NOMO-1 treated with dmso at 0.1 percent for 144 hours (cell line): Measurements from ENCODE around the gene FBXL4.

ENCODE experiments used
- DNase-seq: peaks from one replicate; lab custom pipeline; 2025; ENCODE audit not compliant: unreplicated experiment; lab: John Stamatoyannopoulos, UW

The FBXL4 gene

GRCh38 chr6:98887650-98888049 lies 60.1 kb downstream of the FBXL4 start:
- no peak for DNase-seq

DNA sequence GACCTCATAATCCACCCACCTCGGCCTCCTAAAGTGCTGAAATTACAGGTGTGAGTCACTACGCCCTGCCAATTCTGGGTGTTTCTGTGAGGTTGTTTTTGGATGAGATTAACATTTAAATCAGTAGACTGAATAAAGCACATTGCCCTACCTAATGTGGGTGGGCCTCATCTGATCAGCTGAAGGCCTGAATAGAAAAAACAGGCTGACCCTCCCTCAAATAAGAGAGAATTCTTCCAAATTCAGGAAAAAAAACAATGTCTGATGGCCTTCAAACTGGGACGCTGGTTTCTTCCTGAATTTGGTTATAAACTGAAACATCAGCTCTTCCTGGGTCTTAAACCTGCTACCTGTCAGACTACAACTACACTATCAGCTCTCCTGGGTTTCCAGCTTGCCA lies 62.4 kb downstream of the FBXL4 start:
- no peak for DNase-seq

DNA sequence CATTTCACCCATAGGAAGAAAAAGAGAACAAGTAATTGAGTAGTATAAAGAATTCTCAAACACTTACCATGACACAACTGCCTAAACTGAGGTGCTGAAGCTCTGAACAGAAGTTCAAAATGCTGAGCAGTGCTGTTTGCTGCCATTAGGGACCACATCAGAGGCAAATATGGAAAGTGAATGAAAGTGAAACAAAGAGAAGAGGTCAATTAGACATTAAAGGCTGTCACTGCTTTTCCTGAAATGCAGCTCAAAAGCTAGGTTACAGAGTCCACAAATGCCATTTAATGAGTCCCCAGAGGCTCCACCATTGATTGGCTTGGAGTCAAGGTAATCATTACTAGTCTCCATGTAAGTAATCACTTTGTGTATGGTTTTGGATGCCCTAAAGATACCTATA lies 67.3 kb downstream of the FBXL4 start:
- no peak for DNase-seq

- DNase-seq, result no peak
These were observed 70.5 kb downstream of the FBXL4 start for GRCh38 chr6:98877250-98877649.

GRCh38 chr6:98875375-98875774 lies 72.4 kb downstream of the FBXL4 start:
- no peak for DNase-seq

- DNase-seq, result no peak
These were observed 75.9 kb downstream of the FBXL4 start for GRCh38 chr6:98871821-98872220.

GRCh38 chr6:98871057-98871456 lies 76.7 kb downstream of the FBXL4 start:
- DNase-seq, result no peak

DNA sequence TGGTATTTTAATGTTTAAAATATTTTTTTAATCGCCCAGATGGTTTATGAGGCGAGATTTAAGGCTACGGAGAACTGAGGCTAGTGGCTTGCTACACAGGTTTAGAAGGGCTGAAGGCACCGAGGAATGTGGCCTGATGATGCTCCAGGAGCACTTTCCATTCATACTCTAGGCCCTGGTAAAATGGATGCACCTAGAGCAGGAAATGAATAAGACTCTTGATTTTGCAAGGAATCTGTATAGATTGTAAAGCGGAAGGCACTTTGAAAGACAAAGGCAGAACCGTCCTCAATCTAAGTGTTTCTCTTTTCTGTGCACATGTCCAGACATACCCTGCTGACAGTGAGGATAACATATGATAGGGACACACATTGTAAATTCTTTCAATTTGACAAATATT lies 83.2 kb downstream of the FBXL4 start:
- DNase-seq, result no peak

DNA sequence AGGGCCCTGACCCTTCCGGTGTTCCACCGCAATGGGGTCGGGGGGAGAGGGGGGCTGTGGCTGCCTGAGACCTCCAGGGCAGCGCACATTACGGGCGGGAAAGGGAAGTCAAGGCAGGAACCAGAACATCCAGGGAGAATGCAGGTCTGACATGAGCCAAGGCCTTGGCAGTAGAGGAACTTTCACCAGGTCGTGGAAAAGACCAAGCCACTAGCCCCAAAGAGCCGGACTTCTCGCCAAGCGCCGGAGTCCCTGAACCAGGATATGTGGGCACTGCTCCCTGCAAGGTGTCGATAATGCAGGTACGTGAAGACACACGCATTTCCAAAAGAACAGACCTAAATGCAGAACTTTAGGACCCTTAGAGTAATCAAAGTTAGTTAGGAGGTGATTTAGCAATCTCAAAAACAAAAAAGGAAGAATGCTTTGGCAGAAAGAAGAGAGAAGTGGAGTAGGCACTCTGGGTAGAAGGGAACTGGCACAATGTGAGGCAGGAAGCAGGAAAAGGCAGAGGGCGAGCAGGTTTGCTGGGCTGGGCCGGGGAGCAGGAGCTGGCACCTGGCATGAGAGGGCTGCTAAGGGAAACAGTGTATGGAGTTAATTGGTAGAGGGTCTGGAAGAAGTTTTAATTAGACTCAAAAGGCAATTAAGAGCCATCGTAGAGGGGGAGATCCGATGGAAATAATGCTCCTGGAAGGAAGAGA lies 99.1 kb downstream of the FBXL4 start:
- no peak for DNase-seq

DNA sequence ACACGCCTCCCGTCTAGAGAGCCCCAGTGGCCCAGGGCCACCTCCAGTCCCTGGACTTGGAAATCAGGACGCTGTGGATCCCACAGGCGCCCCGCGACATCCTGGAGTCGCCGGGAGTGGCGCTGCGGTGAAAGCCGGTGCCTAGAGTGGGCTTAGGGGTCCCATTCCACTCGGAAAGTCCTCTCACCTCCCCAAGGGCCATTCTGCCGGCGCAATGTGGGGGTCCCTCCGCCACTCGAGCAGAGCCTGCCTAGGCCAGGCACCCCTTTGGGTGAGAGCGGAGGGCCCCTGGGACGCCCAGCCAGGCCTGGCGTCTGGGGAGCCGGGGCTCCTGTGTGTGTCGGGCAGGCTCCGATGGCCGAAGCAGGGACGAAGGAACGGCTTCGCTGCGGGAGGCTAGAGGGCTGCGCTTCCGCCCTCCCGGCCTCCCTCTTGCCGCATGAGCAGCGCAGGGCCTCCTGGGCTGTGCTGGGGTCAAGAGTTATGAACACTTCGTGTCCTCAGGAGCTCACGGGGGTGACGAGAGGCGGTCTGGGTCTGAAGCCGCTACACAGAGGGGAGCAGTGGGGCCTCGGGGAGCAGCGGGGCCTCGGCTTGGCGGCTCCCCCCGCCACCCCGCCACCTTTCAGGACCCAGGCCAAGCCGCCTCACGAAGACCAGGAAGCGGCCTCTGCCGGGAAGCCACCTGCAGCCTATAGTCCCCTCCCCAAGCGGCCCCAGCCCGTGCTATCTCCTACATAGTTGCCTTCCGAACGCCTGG lies 99.8 kb downstream of the FBXL4 start:
- no peak for DNase-seq

GRCh38 chr6:98847416-98847778 lies 100.3 kb downstream of the FBXL4 start:
- DNase-seq, result no peak

DNA sequence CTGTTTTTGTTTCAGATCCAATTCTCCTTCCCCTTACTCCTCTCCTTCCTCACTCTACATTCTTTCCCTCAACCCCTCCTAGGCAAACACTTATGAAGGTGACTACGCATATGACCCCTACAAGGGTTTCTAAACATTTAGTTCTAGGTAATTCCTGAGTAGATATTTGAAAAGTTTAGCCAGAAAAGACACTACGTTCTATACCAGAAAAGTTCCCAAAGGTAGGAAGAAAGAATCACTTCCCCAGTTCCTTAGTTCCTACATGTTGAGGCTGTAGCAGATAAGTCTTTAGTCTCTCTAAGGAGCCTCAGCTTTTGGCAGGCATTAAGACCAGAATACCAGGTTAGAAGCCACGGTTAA lies 101.7 kb downstream of the FBXL4 start:
- DNase-seq, result no peak

GRCh38 chr6:98845211-98846020 lies 102.3 kb downstream of the FBXL4 start:
- DNase-seq, result peak; percentile 40

DNA sequence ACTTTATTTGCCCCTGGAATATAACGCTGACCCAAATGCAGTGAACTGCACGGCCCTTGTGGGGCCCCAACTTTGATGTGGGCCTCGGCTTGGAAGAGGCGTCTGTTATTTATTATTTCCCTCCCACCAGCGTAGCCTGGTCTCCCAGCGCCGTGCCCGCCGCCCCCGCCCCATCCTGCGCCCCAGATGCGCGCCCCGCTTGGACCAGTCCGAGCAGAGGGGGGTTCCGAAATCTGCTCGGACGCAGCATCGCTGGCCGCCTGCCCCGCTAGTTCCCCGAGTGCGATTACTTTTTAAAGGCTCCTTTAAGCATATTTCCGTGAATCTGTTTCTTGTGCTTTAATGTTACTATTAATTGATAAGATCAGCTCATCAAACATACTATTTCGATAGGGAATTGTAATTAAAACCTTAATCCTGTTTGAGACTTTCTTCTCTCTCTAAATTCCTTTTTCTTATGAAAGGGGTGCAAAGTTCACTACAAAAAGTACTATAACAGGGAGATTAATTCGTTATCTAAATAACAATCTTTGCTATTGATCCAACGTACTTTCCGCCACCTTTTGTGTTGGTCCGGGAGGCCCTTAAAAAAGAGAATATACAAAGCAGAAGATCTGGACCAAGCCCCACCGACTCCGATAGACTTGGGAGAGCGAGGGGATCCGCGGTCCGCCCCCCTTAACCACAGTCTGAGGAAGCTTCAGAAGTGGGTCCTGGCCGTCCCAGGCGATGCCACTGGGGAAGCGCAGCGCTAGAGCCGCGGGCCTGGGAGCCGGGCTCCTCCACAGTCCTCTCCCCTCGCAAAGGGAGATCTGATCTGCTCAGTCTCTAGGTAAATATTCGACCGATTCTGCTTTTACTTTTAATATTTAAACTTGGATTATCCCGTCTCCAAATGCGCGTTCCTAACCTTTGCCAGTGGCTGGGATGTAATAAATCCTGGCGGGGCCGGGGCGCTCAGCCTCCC lies 103.2 kb downstream of the FBXL4 start:
- no peak for DNase-seq

- DNase-seq, result no peak
These were observed 104.2 kb downstream of the FBXL4 start for GRCh38 chr6:98843271-98844243.

- no peak for DNase-seq
These were observed 105.2 kb downstream of the FBXL4 start for GRCh38 chr6:98842342-98843180.

- no peak for DNase-seq
These were observed 106.0 kb downstream of the FBXL4 start for GRCh38 chr6:98841621-98842341.

DNA sequence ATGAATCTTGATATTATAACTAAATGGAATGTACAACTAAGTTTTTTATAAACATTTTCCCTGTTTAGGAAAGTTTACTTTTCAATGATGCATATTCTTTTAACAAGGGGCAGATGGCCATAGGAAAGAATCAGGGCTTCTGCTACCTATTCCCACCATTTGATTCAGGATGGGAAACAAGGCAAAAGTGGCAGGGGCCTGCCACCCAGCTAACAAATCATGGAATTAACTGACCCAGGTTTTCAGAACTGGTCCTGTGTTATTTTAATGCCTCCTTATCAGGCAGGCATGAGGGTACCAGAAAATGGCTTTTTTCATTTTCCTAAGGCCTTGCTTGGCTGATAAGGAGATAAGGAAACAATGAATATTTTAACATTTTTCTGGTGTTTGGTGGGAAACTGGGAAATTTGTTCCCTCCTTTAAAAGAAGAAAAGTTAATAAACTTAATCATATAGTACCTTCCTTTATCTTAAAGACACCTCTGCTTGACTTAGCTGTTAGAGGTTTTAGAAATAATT lies 106.7 kb downstream of the FBXL4 start:
- no peak for DNase-seq
